Hepatocyte (in vitro differentiated cells): ENCODE measurements around the gene ZNF283. TPM values are rescaled to one million over a fixed set of nuclear protein-coding genes. Genes with fewer than 3 reads are reported as not detected.

Experiments
- DNase-seq: peaks from one replicate; pipeline ENCODE4 v3.0.0-alpha.2; 2016; ENCODE audit warnings: low spot score
- H2AFZ ChIP-seq: fragments of 200-600 bp; sonication (generic); 2 replicates; pipeline ENCODE4 v1.6.0; 2016; ENCODE audit warnings: antibody characterized with exemption, mild to moderate bottlenecking
- H3K27ac ChIP-seq: fragments of 200-600 bp; sonication (generic); 2 replicates; pipeline ENCODE4 v1.5.1; 2016; ENCODE audit warnings: mild to moderate bottlenecking
- H3K27me3 ChIP-seq: fragments of 200-600 bp; sonication (generic); 2 replicates; pipeline ENCODE4 v1.6.1; 2016
- H3K36me3 ChIP-seq: fragments of 200-600 bp; sonication (generic); replicated peaks from 2 replicates; pipeline ENCODE4 v1.5.1; 2016; ENCODE audit warnings: low read depth; ENCODE audit not compliant: insufficient read depth
- H3K4me1 ChIP-seq: fragments of 200-600 bp; sonication (generic); 2 replicates; pipeline ENCODE4 v1.5.1; 2016; ENCODE audit warnings: mild to moderate bottlenecking, moderate library complexity; ENCODE audit not compliant: insufficient read depth
- H3K4me2 ChIP-seq: fragments of 200-600 bp; sonication (generic); 2 replicates; pipeline ENCODE4 v1.6.0; 2016
- H3K4me3 ChIP-seq: fragments of 200-600 bp; sonication (generic); 2 replicates; pipeline ENCODE4 v1.5.1; 2016; ENCODE audit warnings: mild to moderate bottlenecking
- H3K79me2 ChIP-seq: fragments of 200-600 bp; sonication (generic); 2 replicates; pipeline ENCODE4 v1.6.0; 2017; ENCODE audit warnings: mild to moderate bottlenecking
- H3K9me2 ChIP-seq: fragments of 200-600 bp; sonication (generic); replicated peaks from 2 replicates; pipeline ENCODE4 v1.6.0; 2017; ENCODE audit warnings: mild to moderate bottlenecking; ENCODE audit not compliant: insufficient read depth
- H3K9me3 ChIP-seq: fragments of 200-600 bp; sonication (generic); 2 replicates; pipeline ENCODE4 v1.5.1; 2016; ENCODE audit warnings: low read depth, mild to moderate bottlenecking
- H4K20me1 ChIP-seq: fragments of 200-600 bp; sonication (generic); 2 replicates; pipeline ENCODE4 v1.6.0; 2016; ENCODE audit warnings: mild to moderate bottlenecking; ENCODE audit not compliant: insufficient read depth, poor library complexity, severe bottlenecking
- EZH2 ChIP-seq: fragments of 200-600 bp; sonication (generic); IDR thresholded peaks from 2 replicates; pipeline ENCODE4 v1.6.1; 2016; ENCODE audit warnings: antibody characterized with exemption, mild to moderate bottlenecking, borderline replicate concordance
- EZH2phosphoT487 ChIP-seq: fragments of 200-600 bp; sonication (generic); IDR thresholded peaks from one replicate; pipeline ENCODE4 v1.6.1; 2018; ENCODE audit warnings: antibody characterized with exemption, mild to moderate bottlenecking, low read depth, moderate library complexity; ENCODE audit not compliant: unreplicated experiment, severe bottlenecking
- WGBS: methylation state at CpG from one replicate; pipeline ENCODE4 v1.1.6; 2016; ENCODE audit warnings: low lambda C conversion rate; ENCODE audit errors: missing lambda C conversion rate; 5-methylcytosine and 5-hydroxymethylcytosine counted together
- polyA plus RNA-seq: library from polyadenylated mRNA; unstranded; fragments of >200 nt; fragmentation: Nextera tagmentation; extraction: Ambion mirVana; gene quantifications from 2 replicates; pipeline ENCODE4 v1.2.1, GENCODE V29; 2016
- total RNA-seq: library from RNA; depleted of rRNA; stranded (reverse); fragments of >200 nt; gene quantifications from 2 replicates; pipeline ENCODE4 v1.2.3, GENCODE V29; 2014
- TF ChIP-seq, protein P1 (sequence below): fragments of 200-600 bp; sonication (generic); IDR thresholded peaks from 2 replicates; pipeline ENCODE4 v1.5.1; 2016; ENCODE audit warnings: antibody characterized with exemption, mild to moderate bottlenecking; ENCODE audit not compliant: poor library complexity

Gene ZNF283
- total and polyA plus RNA-seq, 2 experiments from 2014 or later: 1.8 to 10.7 TPM

DNA sequence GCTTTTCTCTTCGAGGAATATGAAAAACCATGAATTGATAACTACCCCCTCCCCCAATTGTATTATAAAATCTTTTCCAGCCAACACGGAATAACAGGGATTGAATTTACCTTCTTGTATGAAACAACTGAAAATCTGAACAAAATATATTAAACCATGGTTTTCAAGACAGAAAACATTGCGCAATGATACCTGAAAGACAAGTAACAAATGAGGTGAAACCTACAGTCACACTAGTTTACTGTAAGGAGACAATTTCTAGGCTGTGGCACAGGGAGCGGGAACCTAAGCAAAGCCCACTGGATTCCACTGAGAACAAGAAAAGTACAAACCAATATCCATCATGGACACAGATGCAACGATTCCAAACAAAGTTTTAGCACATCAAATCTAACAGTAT lies 53.4 kb downstream of the ZNF283 start:
- Histone ChIP-seq H3K27me3 (no peaks in the 10 kb centered on the region), H3K79me2 (no peaks in the 10 kb centered on the region), H3K9me3 (peaks cover 21% of the 10 kb centered on the region), H3K27ac (no peak overlapping the region), H3K36me3 (peaks cover 2% of the 10 kb centered on the region), H4K20me1 (no peaks in the 10 kb centered on the region), H3K4me1 (no peaks in the 10 kb centered on the region), H3K4me2 (no peak overlapping the region), H3K9me2 (no peaks in the 10 kb centered on the region), H3K4me3 (no peak overlapping the region), H2AFZ (no peak overlapping the region)
- 85% methylated on average over 5 of the region's 5 CpGs for WGBS
- no peak for DNase-seq
- no peak for TF ChIP-seq EZH2
- no peak for TF ChIP-seq EZH2phosphoT487
- TF ChIP-seq, protein P1, sequence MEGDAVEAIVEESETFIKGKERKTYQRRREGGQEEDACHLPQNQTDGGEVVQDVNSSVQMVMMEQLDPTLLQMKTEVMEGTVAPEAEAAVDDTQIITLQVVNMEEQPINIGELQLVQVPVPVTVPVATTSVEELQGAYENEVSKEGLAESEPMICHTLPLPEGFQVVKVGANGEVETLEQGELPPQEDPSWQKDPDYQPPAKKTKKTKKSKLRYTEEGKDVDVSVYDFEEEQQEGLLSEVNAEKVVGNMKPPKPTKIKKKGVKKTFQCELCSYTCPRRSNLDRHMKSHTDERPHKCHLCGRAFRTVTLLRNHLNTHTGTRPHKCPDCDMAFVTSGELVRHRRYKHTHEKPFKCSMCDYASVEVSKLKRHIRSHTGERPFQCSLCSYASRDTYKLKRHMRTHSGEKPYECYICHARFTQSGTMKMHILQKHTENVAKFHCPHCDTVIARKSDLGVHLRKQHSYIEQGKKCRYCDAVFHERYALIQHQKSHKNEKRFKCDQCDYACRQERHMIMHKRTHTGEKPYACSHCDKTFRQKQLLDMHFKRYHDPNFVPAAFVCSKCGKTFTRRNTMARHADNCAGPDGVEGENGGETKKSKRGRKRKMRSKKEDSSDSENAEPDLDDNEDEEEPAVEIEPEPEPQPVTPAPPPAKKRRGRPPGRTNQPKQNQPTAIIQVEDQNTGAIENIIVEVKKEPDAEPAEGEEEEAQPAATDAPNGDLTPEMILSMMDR: no peak

DNA sequence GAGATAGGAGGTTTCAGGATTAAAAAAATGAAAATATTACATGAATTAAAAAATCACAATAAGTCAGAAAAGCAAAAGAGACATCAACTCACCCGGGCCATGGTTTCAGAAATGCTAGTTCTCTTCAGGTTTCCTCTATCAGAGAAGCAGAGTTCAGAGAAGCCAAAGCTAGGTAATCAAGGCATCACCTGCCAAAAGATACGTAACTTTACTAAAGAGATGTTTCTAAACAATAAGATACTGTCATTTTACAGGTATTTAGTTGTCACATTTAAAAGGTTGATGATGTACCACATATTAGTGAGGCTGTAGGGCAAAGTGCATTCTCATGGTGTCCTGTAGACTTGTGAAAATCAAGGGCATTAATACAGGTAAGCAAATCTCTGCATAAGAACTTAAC lies 56.7 kb downstream of the ZNF283 start, which contains the start of gene ZNF404:
Gene ZNF404, minus strand, starts transcription at position 101 of the 400 bp plus-strand sequence.
- 86% methylated on average over 2 of the region's 2 CpGs for WGBS
- no peak for DNase-seq
- no peak for TF ChIP-seq EZH2phosphoT487
- TF ChIP-seq EZH2: no peak
- TF ChIP-seq, protein P1: no peak
- no peaks in the 10 kb centered on the region for H3K27me3 ChIP-seq
- no peaks in the 10 kb centered on the region for H3K9me2 ChIP-seq
- H3K36me3 ChIP-seq: peaks cover 2% of the 10 kb centered on the region
- no peak within 1 kb of the TSS for H3K4me3 ChIP-seq
- peaks cover 25% of the 10 kb centered on the region for H3K9me3 ChIP-seq
- no peaks in the 10 kb centered on the region for H4K20me1 ChIP-seq
- no peak within 1 kb of the TSS for H3K4me2 ChIP-seq
- H3K4me1 ChIP-seq: no peaks in the 10 kb centered on the region
- H2AFZ ChIP-seq: no peak within 1 kb of the TSS
- no peak within 1 kb of the TSS for H3K27ac ChIP-seq
- no peaks in the 10 kb centered on the region for H3K79me2 ChIP-seq

DNA sequence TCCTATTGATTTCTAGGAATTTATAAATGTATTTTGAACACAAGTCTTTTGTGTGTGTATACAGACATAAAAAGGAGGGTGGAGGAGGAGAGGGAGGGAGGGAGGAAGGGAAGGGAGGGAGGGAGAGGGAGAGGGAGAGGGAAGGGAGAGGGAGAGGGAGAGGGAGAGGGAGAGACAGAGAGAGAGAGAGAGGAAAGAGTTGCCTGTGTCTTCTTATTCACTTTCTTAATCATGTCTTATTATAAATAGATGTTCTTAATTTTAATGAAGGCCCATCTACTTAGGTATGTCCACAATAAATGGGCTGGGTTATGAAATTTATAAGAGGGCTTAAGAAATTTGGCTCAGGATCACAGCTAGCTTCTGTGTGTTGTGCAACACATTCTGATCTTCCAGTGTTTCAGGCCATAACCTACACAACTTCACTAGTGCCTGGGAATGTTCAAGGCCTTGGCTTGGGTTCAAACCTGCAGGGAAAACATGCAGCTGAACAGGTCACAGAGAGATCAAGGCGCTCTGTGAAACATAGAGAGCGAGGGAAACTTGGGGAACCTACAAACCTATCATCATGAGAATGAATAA lies 68.7 kb downstream of the ZNF283 start:
- no peaks in the 10 kb centered on the region for H3K79me2 ChIP-seq
- H4K20me1 ChIP-seq: no peaks in the 10 kb centered on the region
- H3K27me3 ChIP-seq: no peaks in the 10 kb centered on the region
- H2AFZ ChIP-seq: no peak overlapping the region
- no peak overlapping the region for H3K27ac ChIP-seq
- H3K9me2 ChIP-seq: no peaks in the 10 kb centered on the region
- H3K9me3 ChIP-seq: no peaks in the 10 kb centered on the region
- no peaks in the 10 kb centered on the region for H3K36me3 ChIP-seq
- TF ChIP-seq EZH2phosphoT487 (no peak), EZH2 (no peak)
- TF ChIP-seq, protein P1: no peak
- DNase-seq: no peak
- WGBS: 87% methylated on average over 2 of the region's 2 CpGs
- H3K4me3 ChIP-seq: no peak overlapping the region
- no peaks in the 10 kb centered on the region for H3K4me1 ChIP-seq
- no peak overlapping the region for H3K4me2 ChIP-seq

Other genes with a start within 250 kb of the ZNF283 start
- 26.0 and 26.2 TPM in 2 replicates for gene IRGQ, start 231.2 kb upstream of the ZNF283 start, total RNA-seq
- gene IRGQ, start 231.2 kb upstream of the ZNF283 start, polyA plus RNA-seq: 9.6 and 14.4 TPM in 2 replicates
- gene ZNF576, start 230.7 kb upstream of the ZNF283 start, total RNA-seq: 12.8 and 16.2 TPM in 2 replicates
- gene ZNF576, start 230.7 kb upstream of the ZNF283 start, polyA plus RNA-seq: 16.1 and 18.1 TPM in 2 replicates
- 0.27 TPM in 1 of 2 replicates, not detected in the other for gene SRRM5, start 215.2 kb upstream of the ZNF283 start, total RNA-seq
- gene SRRM5, start 215.2 kb upstream of the ZNF283 start, polyA plus RNA-seq: 0.24 and 0.79 TPM in 2 replicates
- gene ZNF428, start 207.7 kb upstream of the ZNF283 start, total RNA-seq: 35.9 and 40.2 TPM in 2 replicates
- 73.9 and 74.9 TPM in 2 replicates for gene ZNF428, start 207.7 kb upstream of the ZNF283 start, polyA plus RNA-seq
- gene CADM4, start 187.5 kb upstream of the ZNF283 start, total RNA-seq: 22.7 and 24.4 TPM in 2 replicates
- gene CADM4, start 187.5 kb upstream of the ZNF283 start, polyA plus RNA-seq: 16.6 and 17.1 TPM in 2 replicates
- gene PLAUR, start 157.2 kb upstream of the ZNF283 start, total RNA-seq: 25.0 and 28.0 TPM in 2 replicates
- gene PLAUR, start 157.2 kb upstream of the ZNF283 start, polyA plus RNA-seq: 57.8 and 65.1 TPM in 2 replicates
- not detected in 2 replicates for gene IRGC, start 111.2 kb upstream of the ZNF283 start, total RNA-seq
- not detected in 2 replicates for gene IRGC, start 111.2 kb upstream of the ZNF283 start, polyA plus RNA-seq
- 9.5 and 16.1 TPM in 2 replicates for gene SMG9, start 72.4 kb upstream of the ZNF283 start, total RNA-seq
- 34.9 and 39.7 TPM in 2 replicates for gene SMG9, start 72.4 kb upstream of the ZNF283 start, polyA plus RNA-seq
- 2.8 and 3.6 TPM in 2 replicates for gene KCNN4, start 46.3 kb upstream of the ZNF283 start, total RNA-seq
- 5.4 and 8.3 TPM in 2 replicates for gene KCNN4, start 46.3 kb upstream of the ZNF283 start, polyA plus RNA-seq
- gene LYPD5, start 24.9 kb upstream of the ZNF283 start, total RNA-seq: 0.20 and 1.8 TPM in 2 replicates
- gene LYPD5, start 24.9 kb upstream of the ZNF283 start, polyA plus RNA-seq: 1.6 and 1.9 TPM in 2 replicates
- gene ZNF404, start 56.6 kb downstream of the ZNF283 start, total RNA-seq: 4.9 and 5.2 TPM in 2 replicates
- 2.7 and 5.8 TPM in 2 replicates for gene ZNF404, start 56.6 kb downstream of the ZNF283 start, polyA plus RNA-seq
- gene ZNF45, start 108.0 kb downstream of the ZNF283 start, total RNA-seq: 10.3 and 10.6 TPM in 2 replicates
- 5.1 and 6.3 TPM in 2 replicates for gene ZNF45, start 108.0 kb downstream of the ZNF283 start, polyA plus RNA-seq
- 7.1 and 8.2 TPM in 2 replicates for gene ZNF221, start 123.9 kb downstream of the ZNF283 start, total RNA-seq
- 1.1 and 2.7 TPM in 2 replicates for gene ZNF221, start 123.9 kb downstream of the ZNF283 start, polyA plus RNA-seq
- 5.6 and 7.2 TPM in 2 replicates for gene ZNF155, start 156.9 kb downstream of the ZNF283 start, total RNA-seq
- 3.2 and 5.3 TPM in 2 replicates for gene ZNF155, start 156.9 kb downstream of the ZNF283 start, polyA plus RNA-seq
- gene ZNF230, start 175.6 kb downstream of the ZNF283 start, total RNA-seq: 4.4 and 5.9 TPM in 2 replicates
- gene ZNF230, start 175.6 kb downstream of the ZNF283 start, polyA plus RNA-seq: 3.7 and 4.3 TPM in 2 replicates
- gene ZNF222, start 198.1 kb downstream of the ZNF283 start, total RNA-seq: 5.3 and 6.3 TPM in 2 replicates
- 1.6 and 1.8 TPM in 2 replicates for gene ZNF222, start 198.1 kb downstream of the ZNF283 start, polyA plus RNA-seq
- 12.9 and 14.3 TPM in 2 replicates for gene ZNF223, start 224.7 kb downstream of the ZNF283 start, total RNA-seq
- gene ZNF223, start 224.7 kb downstream of the ZNF283 start, polyA plus RNA-seq: 3.6 and 5.8 TPM in 2 replicates
- 2.6 and 2.9 TPM in 2 replicates for gene ZNF284, start 244.8 kb downstream of the ZNF283 start, total RNA-seq
- 0.87 and 1.4 TPM in 2 replicates for gene ZNF284, start 244.8 kb downstream of the ZNF283 start, polyA plus RNA-seq